ENCODE measurements around the gene PHF12.

The PHF12 gene

GRCh38 chr17:28951428-28951990 lies at the start of gene PHF12:
Gene PHF12, minus strand, starts transcription at chr17:28951518. Its CDS starts 558 bp downstream, at chr17:28950960.
- peak; percentile 99 to 100 for DNase-seq (ENCODE audit: low read depth in 2 of 2)

DNA sequence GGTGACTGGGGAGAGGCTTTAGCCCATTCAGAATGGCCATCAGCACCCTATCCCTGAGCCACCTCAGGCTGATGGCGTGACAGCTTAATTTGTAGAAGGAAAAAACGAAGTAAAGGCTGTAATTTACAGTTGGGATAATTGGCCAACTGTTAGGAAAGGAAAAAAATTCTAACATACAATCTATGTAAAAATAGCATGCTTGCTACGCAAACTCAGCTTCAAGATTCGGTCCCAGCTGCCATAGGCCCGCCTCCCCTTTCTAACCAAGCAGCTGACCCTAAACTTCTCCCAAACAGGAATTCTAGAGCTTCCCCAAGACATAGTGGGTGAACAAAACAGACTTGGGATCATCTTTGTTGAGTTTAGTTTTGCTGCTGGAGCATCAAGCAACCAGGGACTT lies 49.7 kb upstream of the PHF12 start:
- no peak for DNase-seq (ENCODE audit: low read depth in 2 of 2)

- DNase-seq (ENCODE audit: low read depth in 2 of 2): no peak
Observed at GRCh38 chr17:28999206-28999605, 47.9 kb upstream of the PHF12 start.

GRCh38 chr17:28997806-28998205 lies 46.5 kb upstream of the PHF12 start:
- no peak for DNase-seq (ENCODE audit: low read depth in 2 of 2)

- DNase-seq (ENCODE audit: low read depth in 2 of 2): no peak
Observed at GRCh38 chr17:28996554-28997096, 45.3 kb upstream of the PHF12 start.

DNA sequence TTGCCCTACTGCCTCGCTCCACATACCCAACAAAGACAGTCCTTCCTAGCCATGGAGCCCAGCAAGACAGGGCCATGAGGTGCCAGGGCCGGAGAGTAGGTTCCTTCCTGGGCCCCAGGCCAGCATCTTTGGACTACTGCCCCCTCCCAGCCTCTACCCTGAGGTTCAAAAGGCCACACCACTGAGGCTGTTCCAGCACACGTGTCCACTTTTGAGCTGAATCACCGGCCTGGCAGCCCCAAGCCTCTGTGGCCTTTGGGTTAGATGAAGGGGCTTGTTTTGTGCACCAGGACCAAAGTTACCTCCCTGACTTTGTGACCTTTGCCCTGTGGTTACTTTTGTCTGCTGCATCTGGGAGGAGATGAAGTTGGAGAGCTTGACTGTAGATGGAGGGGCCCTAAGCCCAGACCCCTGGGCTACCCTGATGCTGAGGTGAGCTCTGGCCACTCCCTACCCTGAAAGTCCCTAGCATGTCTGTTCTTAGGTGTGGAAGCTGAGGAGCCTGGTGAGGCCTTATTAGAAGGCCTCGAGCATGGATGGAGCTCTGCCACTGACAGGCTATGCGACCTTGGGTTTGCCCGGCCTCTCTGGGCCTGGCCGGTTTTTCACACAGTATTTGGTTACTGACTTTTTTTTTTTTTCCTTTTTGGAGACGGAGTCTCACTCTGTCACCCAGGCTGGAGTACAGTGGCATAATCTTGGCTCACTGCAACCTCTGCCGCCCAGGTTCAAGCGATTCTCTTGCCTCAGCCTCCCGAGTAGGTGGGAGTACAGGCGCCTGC lies 42.5 kb upstream of the PHF12 start:
- no peak for DNase-seq (ENCODE audit: low read depth in 2 of 2)

GRCh38 chr17:28992625-28993600 lies 41.6 kb upstream of the PHF12 start:
- DNase-seq (ENCODE audit: low read depth in 2 of 2): no peak

GRCh38 chr17:28992185-28992584 lies 40.9 kb upstream of the PHF12 start:
- DNase-seq (ENCODE audit: low read depth in 2 of 2): no peak

DNA sequence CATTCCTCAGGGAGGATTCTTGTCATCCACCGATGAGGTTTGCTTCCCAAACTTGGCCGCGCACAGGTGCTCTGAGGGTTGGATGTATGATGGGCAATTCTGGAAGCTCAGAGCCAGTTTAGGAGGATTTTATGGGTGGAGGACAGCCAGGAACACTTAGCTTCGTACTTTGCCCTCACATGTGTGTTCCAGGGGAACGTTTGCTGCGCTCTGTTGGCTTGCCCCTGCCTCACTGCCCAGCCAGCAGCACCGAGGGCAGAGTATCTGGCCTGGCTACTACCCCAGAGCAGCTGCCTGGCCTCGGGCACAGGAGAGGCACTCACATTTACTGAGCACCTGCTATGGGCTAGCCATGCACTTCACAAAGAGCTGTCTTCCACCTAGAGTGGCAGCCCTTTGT lies 40.5 kb upstream of the PHF12 start:
- DNase-seq (ENCODE audit: low read depth in 2 of 2): no peak

GRCh38 chr17:28989028-28989427 lies 37.7 kb upstream of the PHF12 start:
- no peak for DNase-seq (ENCODE audit: low read depth in 2 of 2)

DNA sequence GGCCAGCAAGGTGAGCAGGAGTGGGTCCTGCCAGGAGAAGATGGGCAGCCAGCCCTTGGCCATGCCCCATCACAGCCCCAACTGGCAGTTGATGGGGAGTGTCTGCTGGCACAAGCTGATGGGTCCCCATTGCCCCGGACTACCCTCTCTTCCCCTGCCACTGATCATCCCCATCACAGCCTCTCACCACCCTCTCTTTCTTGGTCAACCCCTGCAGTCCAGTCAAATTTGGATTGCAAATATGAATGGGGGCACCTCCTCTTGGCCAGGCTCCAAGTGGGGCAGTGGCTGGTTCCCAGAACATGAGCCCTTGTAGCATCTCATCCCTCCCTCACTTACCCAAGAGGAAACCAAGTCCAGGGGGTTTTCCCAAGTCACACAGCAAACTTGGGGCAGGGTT lies 37.2 kb upstream of the PHF12 start:
- no peak for DNase-seq (ENCODE audit: low read depth in 2 of 2)

GRCh38 chr17:28986714-28987655 lies 35.7 kb upstream of the PHF12 start:
- no peak for DNase-seq (ENCODE audit: low read depth in 2 of 2)

DNA sequence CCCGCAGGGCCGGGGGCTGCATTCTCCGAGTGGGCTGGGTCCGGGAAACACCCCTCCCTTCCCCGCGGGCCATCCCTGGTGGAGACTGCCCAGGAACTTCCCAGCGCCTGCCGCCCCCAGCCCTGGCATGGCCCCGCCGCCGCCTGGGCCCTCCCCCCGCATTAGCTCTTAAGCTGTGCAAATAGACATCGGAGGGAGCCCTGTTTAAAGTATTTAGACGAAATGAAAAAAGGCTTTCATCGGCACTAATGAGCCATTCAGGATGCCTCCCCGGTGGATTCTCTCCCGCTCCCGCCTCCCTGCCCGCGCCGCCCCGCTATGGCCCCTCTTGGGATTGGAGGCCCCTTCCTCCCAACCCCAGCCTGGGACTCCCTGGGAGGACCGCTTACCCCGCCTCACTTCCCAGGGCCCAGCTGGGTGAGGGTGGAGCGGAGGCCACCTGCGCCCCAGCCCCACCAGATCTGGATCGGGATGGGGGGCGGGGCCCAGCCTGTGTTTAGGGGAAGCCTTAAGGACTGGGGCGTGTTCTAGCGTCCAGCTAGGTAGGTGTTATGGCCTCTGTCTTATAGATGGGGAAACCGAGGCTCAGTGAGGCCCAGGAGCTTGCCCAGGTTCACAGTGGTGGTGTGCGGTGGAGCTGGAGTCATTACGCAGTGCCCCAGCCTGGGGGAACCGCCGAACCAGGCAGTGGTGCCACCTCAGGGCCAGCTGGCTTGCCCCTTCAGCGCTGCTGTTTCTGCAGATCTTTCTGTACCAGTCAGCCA lies 34.8 kb upstream of the PHF12 start:
- no peak for DNase-seq (ENCODE audit: low read depth in 2 of 2)

DNA sequence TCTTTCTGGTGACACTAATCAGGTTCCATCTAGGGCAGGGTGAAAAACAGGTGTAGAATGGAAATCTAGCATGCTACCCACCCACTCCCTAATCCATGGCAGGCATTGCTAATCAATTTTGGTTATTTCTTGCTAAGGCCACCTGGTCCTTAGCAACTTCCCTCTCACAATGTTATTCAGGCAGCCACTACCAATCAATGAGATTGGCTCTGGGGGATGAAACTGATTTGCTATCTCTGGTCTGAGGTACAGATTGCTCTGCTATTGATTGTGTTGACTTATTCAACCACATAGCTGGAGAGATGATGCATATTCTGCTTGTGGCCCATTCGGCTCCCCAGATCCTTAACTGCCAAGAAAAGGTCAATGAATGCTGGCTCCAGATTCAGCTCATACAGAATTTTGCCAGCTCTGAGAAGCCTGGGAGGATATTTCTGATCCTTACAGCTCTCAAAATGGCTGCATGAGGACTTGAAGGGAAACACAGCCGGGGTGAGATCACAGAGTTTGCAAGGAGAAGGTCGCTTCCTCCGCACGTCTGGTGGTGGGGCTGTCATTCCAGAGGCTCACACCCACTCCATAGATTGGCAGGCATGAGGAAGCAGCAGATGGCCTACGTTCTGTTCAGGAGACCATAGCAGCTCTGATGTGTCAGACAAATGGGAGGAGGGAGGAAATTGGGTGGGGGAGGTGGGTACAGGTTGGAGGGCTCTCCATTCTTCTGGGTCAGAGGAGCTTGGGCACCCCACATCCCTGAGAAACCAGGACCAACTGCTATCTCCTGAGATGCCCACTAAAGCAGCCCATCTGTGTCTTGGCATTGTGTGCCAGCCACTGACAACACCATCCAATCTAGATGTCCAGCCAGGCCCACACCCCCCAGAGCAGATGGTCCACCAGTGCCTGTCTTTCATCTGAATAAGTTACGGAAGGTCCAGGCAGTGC lies 32.2 kb upstream of the PHF12 start:
- no peak for DNase-seq (ENCODE audit: low read depth in 2 of 2)

DNA sequence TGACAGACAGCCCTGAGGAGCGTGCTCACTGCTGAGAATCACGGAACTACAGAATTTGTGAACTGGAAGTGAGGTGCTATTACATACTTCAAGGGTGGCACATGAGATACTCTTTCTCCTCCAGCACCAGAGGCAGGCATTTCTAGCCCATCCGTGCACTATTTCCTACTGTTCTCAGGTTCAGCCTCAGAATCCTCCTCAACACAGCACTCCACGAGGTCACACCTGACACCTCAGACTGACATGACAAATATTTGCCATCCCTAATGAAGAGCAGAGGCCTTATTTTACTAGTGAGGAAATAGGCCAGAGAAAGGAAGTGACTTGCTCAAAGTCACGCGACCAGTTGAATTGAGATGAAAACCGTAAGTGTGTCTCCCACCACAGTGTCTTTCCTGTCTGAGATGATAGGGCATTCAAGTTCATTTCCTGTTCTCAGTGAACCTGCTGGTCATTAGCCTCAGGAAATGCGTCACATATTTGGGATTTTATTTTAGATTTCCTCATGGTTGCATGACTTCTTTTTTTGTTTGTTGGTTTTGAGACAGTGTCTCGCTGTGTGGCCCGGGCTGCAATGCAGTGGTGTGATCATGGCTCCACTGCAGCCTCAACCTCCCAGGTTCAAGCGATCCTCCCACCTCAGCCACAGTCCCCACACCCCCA lies 30.9 kb upstream of the PHF12 start:
- peak in 1 of 2 donors; percentile 24 for DNase-seq (ENCODE audit: low read depth in 2 of 2)

DNA sequence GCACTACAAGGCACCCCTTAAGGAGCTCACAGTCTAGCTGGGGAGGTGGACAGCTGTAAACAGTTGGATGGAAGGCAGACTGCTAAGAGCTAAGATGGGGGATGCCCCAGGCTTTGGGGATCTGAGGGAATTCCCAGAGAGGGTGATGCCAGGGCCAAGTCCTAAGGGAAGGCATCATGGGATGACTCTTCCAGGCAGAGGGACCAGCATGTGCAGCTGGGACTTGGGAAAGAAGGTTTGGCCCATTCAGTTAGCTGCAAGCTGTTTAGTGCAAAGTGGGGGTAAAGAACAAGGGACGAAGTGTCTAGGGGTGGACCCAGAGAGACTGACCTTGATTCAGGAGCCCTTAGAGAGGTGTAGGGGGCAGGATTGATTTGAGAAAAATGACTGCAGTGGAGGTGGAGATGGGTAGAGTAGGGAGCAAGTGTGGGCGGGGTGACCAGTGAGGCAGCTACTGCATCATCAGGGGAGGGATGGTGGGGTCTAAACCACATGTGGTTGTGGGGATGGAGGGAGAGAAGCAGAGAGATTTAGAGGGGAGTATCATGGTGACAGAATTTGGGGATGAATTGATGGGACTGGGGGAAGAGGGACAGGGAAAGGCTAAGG lies 27.1 kb upstream of the PHF12 start:
- DNase-seq (ENCODE audit: low read depth in 2 of 2): no peak

- no peak for DNase-seq (ENCODE audit: low read depth in 2 of 2)
Observed at GRCh38 chr17:28977659-28978355, 26.5 kb upstream of the PHF12 start.

All from stimulated activated CD8-positive, alpha-beta memory T cell treated with anti-CD3 and anti-CD28 coated beads, Interleukin-2, amount 100 ng/mL, for 1 hour (primary cell).